Lung (tissue), 12 donors: Measurements from ENCODE around the gene ABCG8. TPM values are rescaled to one million over a fixed set of nuclear protein-coding genes. Genes with fewer than 3 reads are reported as not detected.
A peak's percentile ranks its signal among the peaks of the same experiment; 100 is the strongest.

ENCODE experiments used
- ATAC-seq: fragments of 200-7000 bp; cut with Tn5 transposase; one replicate; pipeline ENCODE4 v1.9.1; 2020; ENCODE audit warnings: moderate number of reproducible peaks; ENCODE audit not compliant: insufficient read depth, low FRiP score
- DNase-seq, 3 donors: peaks; one replicate each; pipeline ENCODE4 v3.0.0-alpha.2; 2013 to 2017
- H3K27ac ChIP-seq, 2 donors: one replicate each; pipeline ENCODE4 v1.5.1; 2013; ENCODE audit warnings: mild to moderate bottlenecking in 2 of 2, moderate library complexity in 2 of 2, control low read depth in 1 of 2, inconsistent platforms in 1 of 2, low read depth in 1 of 2, low read length in 1 of 2
- H3K27me3 ChIP-seq, 3 donors: one replicate each; pipeline ENCODE4 v1.5.1; 2013; ENCODE audit warnings: low read length in 2 of 3; ENCODE audit not compliant: control insufficient read depth in 3 of 3, insufficient read depth in 3 of 3
- H3K36me3 ChIP-seq, 4 donors: one replicate each; pipeline ENCODE4 v1.5.1; 2013; ENCODE audit warnings: low read length in 4 of 4, mild to moderate bottlenecking in 1 of 4, moderate library complexity in 1 of 4; ENCODE audit not compliant: control insufficient read depth in 4 of 4, insufficient read depth in 4 of 4
- H3K4me1 ChIP-seq, 5 donors: one replicate each; pipeline ENCODE4 v1.5.1; 2013; ENCODE audit warnings: low read length in 5 of 5, mild to moderate bottlenecking in 2 of 5, moderate library complexity in 1 of 5; ENCODE audit not compliant: control insufficient read depth in 5 of 5, insufficient read depth in 5 of 5
- H3K4me3 ChIP-seq: one replicate; pipeline ENCODE4 v1.5.1; 2013; ENCODE audit warnings: mild to moderate bottlenecking, control low read depth, moderate library complexity
- H3K9ac ChIP-seq, 2 donors: one replicate each; pipeline ENCODE4 v1.5.1; 2013; ENCODE audit warnings: low read length in 2 of 2, control low read depth in 1 of 2; ENCODE audit not compliant: insufficient read depth in 1 of 2
- H3K9me3 ChIP-seq, 4 donors: one replicate each; pipeline ENCODE4 v1.5.1; 2013; ENCODE audit warnings: low read length in 3 of 4, mild to moderate bottlenecking in 1 of 4, moderate library complexity in 1 of 4; ENCODE audit not compliant: control insufficient read depth in 4 of 4, insufficient read depth in 3 of 4
- WGBS, 2 donors: extraction: QIAGEN DNeasy Blood & Tissue Kit; methylation state at CpG; one replicate each; pipeline ENCODE4 v1.1.7; 2013; 5-methylcytosine and 5-hydroxymethylcytosine counted together
- polyA plus RNA-seq, 2 donors: library from polyadenylated mRNA; stranded (reverse); fragments of 200-250 nt; gene quantifications; one replicate each; pipeline ENCODE4 v1.2.1, GENCODE V29; 2013
- total RNA-seq, 2 donors: library from RNA; depleted of rRNA in 1 of 2; stranded (reverse); fragments of >200 nt in 1 of 2; gene quantifications; one replicate each; pipeline ENCODE4 v1.2.1, GENCODE V29; 2014 to 2021
- TF ChIP-seq, protein P1 (sequence below): IDR thresholded peaks from 2 replicates; pipeline ENCODE4 v1.5.1; 2012; ENCODE audit warnings: mild to moderate bottlenecking; ENCODE audit errors: control extremely low read depth, extremely low read depth
- donor health status: control.
- donor health status: control.
- donor health status: Bipolar disorder and iron deficiency.
- donor health status: healthy.
- donor health status: DM: yes; HTN: yes; CAD: no.

ABCG8 gene
- total and polyA plus RNA-seq, 4 donors, result 0.80 TPM; not detected in 3

DNA sequence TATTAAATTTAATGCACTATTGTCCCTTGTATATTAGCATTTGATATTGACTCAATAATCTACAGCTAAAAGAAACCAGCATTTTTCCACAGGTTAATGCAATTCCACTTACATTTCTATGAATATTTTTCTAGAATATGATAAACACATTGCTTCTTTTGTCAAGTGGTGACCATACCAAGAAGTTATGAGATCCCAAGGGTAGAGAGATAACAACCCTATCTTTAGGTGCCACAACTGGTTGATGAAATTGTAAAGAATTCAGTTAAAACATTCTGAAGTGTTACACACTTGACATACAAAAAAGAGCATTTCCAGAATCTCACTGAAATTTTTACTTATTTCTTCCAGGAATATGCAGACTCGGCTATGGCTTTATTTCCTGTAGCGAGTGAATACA lies 56.0 kb downstream of the ABCG8 start:
- DNase-seq (no peak), ATAC-seq (no peak)
- no peak overlapping the region for H3K4me3 ChIP-seq
- H3K4me1 ChIP-seq, result peaks cover 0 to 7% (median 0%) of the 10 kb centered on the region in 5 donors
- TF ChIP-seq, protein P1, sequence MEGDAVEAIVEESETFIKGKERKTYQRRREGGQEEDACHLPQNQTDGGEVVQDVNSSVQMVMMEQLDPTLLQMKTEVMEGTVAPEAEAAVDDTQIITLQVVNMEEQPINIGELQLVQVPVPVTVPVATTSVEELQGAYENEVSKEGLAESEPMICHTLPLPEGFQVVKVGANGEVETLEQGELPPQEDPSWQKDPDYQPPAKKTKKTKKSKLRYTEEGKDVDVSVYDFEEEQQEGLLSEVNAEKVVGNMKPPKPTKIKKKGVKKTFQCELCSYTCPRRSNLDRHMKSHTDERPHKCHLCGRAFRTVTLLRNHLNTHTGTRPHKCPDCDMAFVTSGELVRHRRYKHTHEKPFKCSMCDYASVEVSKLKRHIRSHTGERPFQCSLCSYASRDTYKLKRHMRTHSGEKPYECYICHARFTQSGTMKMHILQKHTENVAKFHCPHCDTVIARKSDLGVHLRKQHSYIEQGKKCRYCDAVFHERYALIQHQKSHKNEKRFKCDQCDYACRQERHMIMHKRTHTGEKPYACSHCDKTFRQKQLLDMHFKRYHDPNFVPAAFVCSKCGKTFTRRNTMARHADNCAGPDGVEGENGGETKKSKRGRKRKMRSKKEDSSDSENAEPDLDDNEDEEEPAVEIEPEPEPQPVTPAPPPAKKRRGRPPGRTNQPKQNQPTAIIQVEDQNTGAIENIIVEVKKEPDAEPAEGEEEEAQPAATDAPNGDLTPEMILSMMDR, result no peak
- H3K27ac ChIP-seq, result no peak overlapping the region
- peaks cover 15 to 57% (median 27%) of the 10 kb centered on the region in 4 donors for H3K36me3 ChIP-seq
- no peak overlapping the region for H3K9ac ChIP-seq
- no peaks in the 10 kb centered on the region for H3K9me3 ChIP-seq
- H3K27me3 ChIP-seq, result no peaks in the 10 kb centered on the region
- WGBS, 2 donors, result 95 to 98% methylated on average over 2 of the region's 2 CpGs

DNA sequence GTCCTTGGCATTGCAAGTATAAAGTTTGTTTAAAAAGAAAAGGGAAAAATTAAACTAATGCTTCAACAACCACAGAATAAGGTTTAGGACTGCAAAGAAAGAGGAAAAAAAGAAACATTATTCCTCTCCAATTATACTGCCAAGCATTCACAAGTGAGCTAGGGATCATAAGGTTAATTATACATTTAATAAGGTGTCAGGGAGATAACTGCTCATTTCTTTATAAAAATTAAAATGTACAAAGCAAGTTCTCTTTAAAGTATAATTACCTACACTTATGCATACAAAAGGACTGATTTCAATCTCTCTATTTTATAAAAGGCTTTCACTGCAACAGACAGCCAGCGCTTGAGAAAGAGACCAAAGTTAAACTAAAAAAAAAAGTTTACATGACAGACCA lies 58.1 kb downstream of the ABCG8 start:
- Histone ChIP-seq H3K9me3 (no peaks in the 10 kb centered on the region), H3K9ac (no peak overlapping the region)
- WGBS, 2 donors, result 89 to 94% methylated on average over 1 of the region's 1 CpG

DNA sequence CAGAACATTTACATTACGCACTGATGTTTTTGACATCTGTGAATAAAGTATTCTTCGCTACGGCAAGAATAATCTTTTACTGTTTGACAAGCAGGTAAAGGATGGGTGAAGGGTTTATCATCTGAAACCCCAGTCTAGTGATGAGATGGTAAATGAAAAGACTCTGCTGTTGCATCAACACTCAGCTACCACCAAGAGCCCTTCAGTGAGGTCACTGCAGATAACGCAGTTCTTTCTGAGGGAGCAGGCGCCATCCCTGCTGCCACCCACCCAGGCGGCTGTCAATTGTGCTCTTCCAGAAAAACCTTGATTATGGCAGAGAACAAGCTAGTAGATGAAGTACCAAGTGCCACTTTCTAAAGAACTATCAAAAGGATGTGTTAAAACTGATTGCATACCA lies 58.7 kb downstream of the ABCG8 start:
- H3K4me3 ChIP-seq, result no peak overlapping the region
- H3K9ac ChIP-seq, result no peak overlapping the region
- no peaks in the 10 kb centered on the region for H3K9me3 ChIP-seq
- no peak for ATAC-seq
- TF ChIP-seq, protein P1, result no peak
- peak in 2 of 3 donors; percentile 9 to 25 for DNase-seq
- H3K27ac ChIP-seq, result no peak overlapping the region
- WGBS, 2 donors, result 88 to 94% methylated on average over 6 of the region's 6 CpGs
- H3K4me1 ChIP-seq, result peaks cover 0 to 7% (median 0%) of the 10 kb centered on the region in 5 donors
- peaks cover 11 to 44% (median 21%) of the 10 kb centered on the region in 4 donors for H3K36me3 ChIP-seq
- H3K27me3 ChIP-seq, result no peaks in the 10 kb centered on the region

More for the DNA sequence above, 58.1 kb downstream of the ABCG8 start:
- Histone ChIP-seq H3K4me1 (peaks cover 0 to 7% (median 0%) of the 10 kb centered on the region in 5 donors), H3K4me3 (no peak overlapping the region), H3K36me3 (peaks cover 14 to 50% (median 24%) of the 10 kb centered on the region in 4 donors), H3K27ac (no peak overlapping the region), H3K27me3 (no peaks in the 10 kb centered on the region)
- DNase-seq (no peak), ATAC-seq (no peak)
- TF ChIP-seq, protein P1, result no peak
